Duodenal mucosa (tissue), 2 donors: ENCODE measurements around the gene SMPD4.
A peak's percentile ranks its signal among the peaks of the same experiment; 100 is the strongest.
"Not testable (repeated sequence)": the region's sequence is repeated elsewhere in the genome, so short reads cannot be mapped to it uniquely, and the experiment has no call there.

Source experiments
- H3K27ac ChIP-seq: one replicate; pipeline ENCODE4 v1.7.0; 2013; ENCODE audit warnings: low read depth, low read length
- H3K27me3 ChIP-seq, 2 donors: one replicate each; pipeline ENCODE4 v1.7.0; 2013; ENCODE audit warnings: low read length in 2 of 2, control low read depth in 1 of 2; ENCODE audit not compliant: insufficient read depth in 2 of 2, control insufficient read depth in 1 of 2
- H3K36me3 ChIP-seq, 2 donors: one replicate each; pipeline ENCODE4 v1.7.0; 2013; ENCODE audit warnings: low read length in 2 of 2, control low read depth in 1 of 2; ENCODE audit not compliant: insufficient read depth in 2 of 2, control insufficient read depth in 1 of 2
- H3K4me1 ChIP-seq, 2 donors: one replicate each; pipeline ENCODE4 v1.7.0; 2013; ENCODE audit warnings: low read length in 2 of 2, control low read depth in 1 of 2; ENCODE audit not compliant: insufficient read depth in 2 of 2, control insufficient read depth in 1 of 2
- H3K4me3 ChIP-seq, 2 donors: one replicate each; pipeline ENCODE4 v1.7.0; 2013; ENCODE audit warnings: low read length in 2 of 2, low read depth in 1 of 2
- H3K9ac ChIP-seq, 2 donors: one replicate each; pipeline ENCODE4 v1.7.0; 2013; ENCODE audit warnings: low read length in 2 of 2, low read depth in 1 of 2
- H3K9me3 ChIP-seq, 2 donors: one replicate each; pipeline ENCODE4 v1.7.0; 2013; ENCODE audit warnings: low read length in 2 of 2, control low read depth in 1 of 2; ENCODE audit not compliant: control insufficient read depth in 1 of 2

The SMPD4 gene

GRCh38 chr2:130181325-130181879 lies at the start of gene SMPD4:
Gene SMPD4 (minus strand): TSS chr2:130181602. CDS start chr2:130176592, 5,010 bp downstream.
- peaks cover 3 to 18% of the 10 kb centered on the region in 2 donors for H3K4me1 ChIP-seq
- H3K27me3 ChIP-seq, result no peaks in the 10 kb centered on the region
- H3K36me3 ChIP-seq, result peaks cover 1 to 4% of the 10 kb centered on the region in 2 donors
- H3K4me3 ChIP-seq, result peak within 1 kb of the TSS; percentile 71 to 96
- no peaks in the 10 kb centered on the region for H3K9me3 ChIP-seq
- peak within 1 kb of the TSS; percentile 91 for H3K27ac ChIP-seq
- peak within 1 kb of the TSS; percentile 75 to 85 for H3K9ac ChIP-seq

- H3K27ac ChIP-seq, H3K9me3 ChIP-seq, H3K9ac ChIP-seq, H3K4me3 ChIP-seq, H3K27me3 ChIP-seq, H3K36me3 ChIP-seq, H3K4me1 ChIP-seq: not testable (repeated sequence)
These were observed 49.5 kb upstream of the SMPD4 start for GRCh38 chr2:130230907-130231306.

- not testable (repeated sequence) for H3K36me3 ChIP-seq, H3K27me3 ChIP-seq, H3K9ac ChIP-seq, H3K4me3 ChIP-seq, H3K4me1 ChIP-seq, H3K9me3 ChIP-seq, H3K27ac ChIP-seq
These were observed 49.0 kb upstream of the SMPD4 start for GRCh38 chr2:130230376-130230775.

GRCh38 chr2:130229161-130229510 lies 47.7 kb upstream of the SMPD4 start:
- H3K9me3 ChIP-seq, H3K9ac ChIP-seq, H3K4me1 ChIP-seq, H3K4me3 ChIP-seq, H3K27ac ChIP-seq, H3K36me3 ChIP-seq, H3K27me3 ChIP-seq: not testable (repeated sequence)

GRCh38 chr2:130228467-130229160 lies 47.2 kb upstream of the SMPD4 start:
- not testable (repeated sequence) for H3K36me3 ChIP-seq, H3K27ac ChIP-seq, H3K9ac ChIP-seq, H3K9me3 ChIP-seq, H3K4me1 ChIP-seq, H3K4me3 ChIP-seq, H3K27me3 ChIP-seq

- H3K4me1 ChIP-seq, H3K9me3 ChIP-seq, H3K27me3 ChIP-seq, H3K27ac ChIP-seq, H3K36me3 ChIP-seq, H3K4me3 ChIP-seq, H3K9ac ChIP-seq: not testable (repeated sequence)
These were observed 46.6 kb upstream of the SMPD4 start for GRCh38 chr2:130228005-130228404.

GRCh38 chr2:130222523-130222922 lies 41.1 kb upstream of the SMPD4 start:
- not testable (repeated sequence) for H3K4me3 ChIP-seq, H3K27me3 ChIP-seq, H3K36me3 ChIP-seq, H3K9ac ChIP-seq, H3K9me3 ChIP-seq, H3K4me1 ChIP-seq, H3K27ac ChIP-seq

- not testable (repeated sequence) for H3K9ac ChIP-seq, H3K9me3 ChIP-seq, H3K4me3 ChIP-seq, H3K27ac ChIP-seq, H3K27me3 ChIP-seq, H3K36me3 ChIP-seq, H3K4me1 ChIP-seq
These were observed 39.1 kb upstream of the SMPD4 start for GRCh38 chr2:130220505-130220904.

GRCh38 chr2:130219147-130219546 lies 37.7 kb upstream of the SMPD4 start:
- H3K9me3 ChIP-seq, H3K27me3 ChIP-seq, H3K36me3 ChIP-seq, H3K27ac ChIP-seq, H3K4me1 ChIP-seq, H3K4me3 ChIP-seq, H3K9ac ChIP-seq: not testable (repeated sequence)

GRCh38 chr2:130207051-130207450 lies 25.6 kb upstream of the SMPD4 start:
- H3K27ac ChIP-seq, H3K36me3 ChIP-seq, H3K9ac ChIP-seq, H3K27me3 ChIP-seq, H3K9me3 ChIP-seq, H3K4me1 ChIP-seq, H3K4me3 ChIP-seq: not testable (repeated sequence)

- H3K4me1 ChIP-seq, H3K9ac ChIP-seq, H3K27me3 ChIP-seq, H3K9me3 ChIP-seq, H3K4me3 ChIP-seq, H3K36me3 ChIP-seq, H3K27ac ChIP-seq: not testable (repeated sequence)
These were observed 21.7 kb upstream of the SMPD4 start for GRCh38 chr2:130203150-130203549.
